Right hindlimb (tissue), 1 donor: ENCODE data around the gene C19orf12.
"Not testable (repeated sequence)": the region's sequence is repeated elsewhere in the genome, so short reads cannot be mapped to it uniquely, and the experiment has no call there.

ENCODE experiments used
- DNase-seq: peaks from one replicate; pipeline ENCODE4 v3.0.0-alpha.2; 2018

C19orf12 gene

GRCh38 chr19:29675120-29675649, 39.9 kb downstream of the C19orf12 start:
- DNase-seq: no peak

DNA sequence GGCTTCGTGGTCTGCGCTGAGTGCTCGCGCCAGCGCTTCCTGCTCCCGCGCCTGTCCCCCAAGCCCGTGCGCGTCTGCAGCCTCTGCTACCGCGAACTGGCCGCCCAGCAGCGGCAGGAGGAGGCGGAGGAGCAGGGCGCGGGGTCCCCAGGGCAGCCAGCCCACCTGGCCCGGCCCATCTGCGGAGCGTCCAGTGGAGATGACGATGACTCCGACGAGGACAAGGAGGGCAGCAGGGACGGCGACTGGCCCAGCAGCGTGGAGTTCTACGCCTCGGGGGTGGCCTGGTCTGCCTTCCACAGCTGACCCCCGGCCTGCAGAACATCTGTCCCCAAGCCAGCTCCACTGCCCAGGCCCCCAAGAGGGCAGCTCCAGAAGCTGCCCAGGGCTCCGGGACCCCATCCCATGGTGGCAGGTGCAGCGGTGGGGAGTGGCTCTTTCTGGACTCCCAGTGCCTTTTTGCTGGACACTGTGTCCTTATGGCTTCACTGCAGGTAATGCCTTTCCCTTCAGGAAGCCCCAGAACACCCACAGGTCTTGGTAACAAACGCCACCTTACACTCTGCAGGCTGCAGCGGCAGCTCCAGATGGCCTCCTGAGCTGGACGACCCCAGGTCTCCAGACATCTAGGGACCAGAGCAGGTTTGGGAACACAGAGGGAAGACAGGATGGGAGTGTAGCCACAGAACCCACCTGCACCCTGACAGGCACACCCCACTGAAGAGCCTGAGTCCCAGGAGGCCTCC, 40.5 kb downstream of the C19orf12 start:
- no peak for DNase-seq

GRCh38 chr19:29673451-29674371, 41.4 kb downstream of the C19orf12 start:
- no peak for DNase-seq

GRCh38 chr19:29672933-29673336, 42.1 kb downstream of the C19orf12 start:
- DNase-seq: no peak

GRCh38 chr19:29672319-29672932, 42.6 kb downstream of the C19orf12 start:
- no peak for DNase-seq

- DNase-seq: no peak
Measured at GRCh38 chr19:29671393-29672160, 43.5 kb downstream of the C19orf12 start.

- not testable (repeated sequence) for DNase-seq
Measured at GRCh38 chr19:29671026-29671392, 44.1 kb downstream of the C19orf12 start.

- DNase-seq: no peak
Measured at GRCh38 chr19:29670255-29670654, 44.8 kb downstream of the C19orf12 start.

DNA sequence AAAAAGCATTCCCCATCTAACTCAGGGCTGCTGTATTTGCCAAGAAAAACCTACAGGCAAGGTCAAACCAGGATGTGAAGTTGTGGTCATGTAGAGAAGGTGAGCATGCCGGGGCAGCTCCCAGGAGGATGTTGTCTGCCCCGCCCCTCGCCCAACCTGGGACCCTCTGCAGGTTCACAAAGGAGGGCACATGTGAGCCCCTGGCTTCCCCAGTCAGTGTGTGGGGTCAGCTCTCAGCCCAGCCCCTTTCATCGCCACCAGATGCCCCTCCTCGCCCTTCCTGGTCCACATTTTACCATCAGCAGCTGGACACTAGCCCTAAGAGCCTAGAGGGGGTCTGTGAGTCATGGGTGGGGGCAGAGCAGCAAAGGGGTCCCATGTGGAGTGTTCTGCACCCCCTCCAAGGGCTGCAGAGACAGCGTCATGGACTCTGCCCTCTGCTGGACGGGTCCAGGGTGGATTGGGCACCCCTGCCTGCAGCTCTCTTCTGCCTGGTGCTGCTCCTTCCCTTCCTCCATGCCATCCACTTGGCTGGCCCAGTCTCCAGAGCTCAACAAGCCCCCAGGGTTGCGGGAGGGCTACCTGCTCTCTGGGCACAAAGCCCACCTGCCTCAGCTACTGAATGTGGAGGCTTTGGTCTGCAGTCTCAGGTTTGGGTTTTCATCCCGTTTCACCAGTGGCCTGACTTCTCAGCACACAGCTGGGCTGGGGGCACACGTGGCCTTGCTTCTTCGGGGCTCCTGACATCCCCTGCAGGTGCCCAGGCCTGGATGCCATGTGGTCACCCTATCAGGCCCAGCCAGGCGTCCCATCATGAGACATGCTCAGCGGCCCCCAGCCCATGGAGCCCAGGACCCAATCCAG, 46.1 kb downstream of the C19orf12 start:
- no peak for DNase-seq

GRCh38 chr19:29667901-29668341, 47.1 kb downstream of the C19orf12 start:
- no peak for DNase-seq

DNA sequence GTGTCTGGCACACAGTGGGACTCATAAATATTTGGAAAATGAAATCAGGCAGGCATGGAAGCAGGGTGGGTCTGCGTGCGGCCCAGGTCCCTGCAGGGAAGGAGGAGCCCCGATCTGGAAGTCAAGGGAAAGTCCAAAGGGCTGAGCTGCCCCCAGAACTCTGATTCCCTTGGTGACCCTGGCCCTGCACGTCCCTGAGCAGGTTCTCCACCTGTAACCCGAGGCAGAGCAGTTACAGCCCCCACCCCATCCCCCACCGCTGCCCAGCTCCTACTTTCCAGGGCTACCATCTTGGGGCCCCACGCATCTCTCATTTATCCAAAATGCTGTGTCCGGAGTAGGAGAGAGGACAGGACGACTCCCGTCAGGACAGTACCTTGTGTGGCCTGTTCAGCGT, 47.7 kb downstream of the C19orf12 start:
- no peak for DNase-seq

DNA sequence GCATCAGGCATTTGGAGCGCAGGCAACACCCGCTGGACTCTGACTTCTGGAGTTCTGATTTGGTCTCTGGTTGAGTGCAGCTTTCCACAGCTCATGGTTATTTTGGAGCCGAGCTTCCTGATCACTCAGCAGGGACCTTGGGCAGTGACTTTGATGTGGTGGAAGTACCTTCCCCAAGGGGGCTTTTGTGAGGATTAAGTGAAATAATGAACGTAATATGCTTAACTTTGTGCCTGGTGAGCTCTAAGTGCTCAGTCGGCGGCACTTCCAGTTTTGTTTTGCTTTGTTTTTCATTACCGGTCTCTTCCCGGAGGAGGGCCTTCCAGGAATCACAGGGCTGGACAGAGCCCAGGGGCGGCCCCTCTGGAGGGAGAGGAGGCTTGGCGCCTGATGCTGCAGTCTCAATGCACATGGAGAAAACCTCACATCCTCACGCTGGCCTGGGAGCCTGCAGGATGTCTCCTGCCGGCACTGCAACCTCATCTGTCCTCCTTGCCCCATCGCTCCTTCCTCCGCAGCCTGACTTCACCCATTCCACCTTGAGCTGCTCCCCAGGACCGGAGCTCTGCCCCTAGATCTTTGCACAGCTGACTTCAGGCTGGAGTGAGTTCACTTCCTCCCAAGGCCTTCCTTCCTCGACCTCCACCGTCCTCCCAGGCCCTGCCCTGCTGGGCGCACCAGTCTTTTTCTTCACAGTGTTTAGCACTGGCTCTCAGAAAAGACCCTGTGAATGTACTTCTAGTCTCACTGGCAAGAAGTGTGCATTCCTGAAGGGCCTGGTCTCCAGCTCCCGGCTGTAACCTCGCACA, 48.3 kb downstream of the C19orf12 start:
- DNase-seq: peak; percentile 89

DNA sequence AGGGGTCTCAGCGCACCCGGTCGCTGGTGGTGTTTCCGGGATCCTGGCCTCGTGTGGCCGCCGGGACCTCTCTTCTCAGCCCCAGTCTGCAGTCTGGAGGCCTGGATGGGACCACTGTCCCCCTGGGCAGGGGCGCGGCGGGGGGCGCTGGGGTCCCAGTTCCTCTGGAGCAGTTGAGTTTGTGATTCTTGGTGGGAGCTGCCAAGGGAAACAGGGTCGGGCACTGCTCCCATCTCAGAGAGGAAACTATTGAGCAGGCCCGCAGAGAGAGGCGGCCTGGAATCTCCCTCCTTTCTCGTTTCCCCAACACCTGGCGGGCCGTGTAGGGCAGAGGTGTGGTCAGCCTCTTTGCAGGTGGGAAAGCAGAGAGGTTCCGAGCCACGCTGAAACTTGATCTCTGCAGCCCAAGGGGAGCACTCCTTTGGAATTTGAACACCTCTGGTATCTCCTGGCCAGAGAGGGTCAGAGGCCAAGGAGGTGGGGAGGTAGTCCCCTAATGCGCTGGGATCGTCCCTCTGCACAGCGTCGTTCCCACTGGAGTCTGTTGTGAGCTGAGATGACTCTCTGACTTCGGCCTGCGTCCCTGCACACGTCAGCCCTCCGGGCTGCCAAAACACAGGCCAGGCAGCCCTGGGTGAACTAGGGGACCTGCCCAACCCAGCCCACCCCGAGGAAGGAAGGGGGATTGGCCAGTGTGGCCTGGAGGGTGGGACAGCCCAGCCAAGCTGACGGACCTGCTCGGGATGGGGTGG, 49.1 kb downstream of the C19orf12 start:
- peak; percentile 73 for DNase-seq

DNA sequence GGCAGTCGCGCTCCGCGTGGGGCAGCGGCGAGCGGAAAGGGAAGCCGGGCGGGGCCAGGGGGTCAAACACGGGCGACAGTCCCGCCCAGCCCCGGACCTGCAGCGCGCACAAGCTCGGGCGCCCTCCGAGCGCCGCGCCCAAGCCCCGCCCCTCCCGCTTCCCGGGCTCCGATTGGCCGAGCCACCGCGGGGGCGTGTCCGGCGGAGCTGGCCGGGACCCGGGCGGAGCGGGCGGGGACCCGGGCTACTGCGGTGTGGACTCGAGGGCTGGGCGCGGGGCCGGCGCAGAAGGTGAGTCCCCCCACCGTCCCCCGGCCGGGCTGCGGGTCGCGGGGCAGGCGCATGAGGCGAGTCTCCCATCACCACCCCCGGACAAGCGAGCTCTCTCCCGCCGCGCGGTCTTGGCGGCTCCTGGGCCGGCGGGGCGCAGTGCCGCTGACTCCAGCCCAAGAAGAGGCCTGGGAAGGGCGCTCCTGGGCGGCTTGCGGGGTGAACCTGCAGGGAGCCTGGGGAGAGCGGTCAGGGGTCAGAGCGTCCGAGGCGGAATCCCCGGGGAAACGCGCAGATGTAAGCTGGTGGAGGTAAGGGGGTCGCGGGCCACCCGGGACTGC, 49.7 kb downstream of the C19orf12 start, which contains the start of gene PLEKHF1:
Gene PLEKHF1, plus strand, starts transcription at position 247 of the 611 bp plus-strand sequence. CDS start 8,379 bp downstream, outside the sequence.
- peak; percentile 90 for DNase-seq

GRCh38 chr19:29664753-29665214, 50.3 kb downstream of the C19orf12 start:
- no peak for DNase-seq

DNA sequence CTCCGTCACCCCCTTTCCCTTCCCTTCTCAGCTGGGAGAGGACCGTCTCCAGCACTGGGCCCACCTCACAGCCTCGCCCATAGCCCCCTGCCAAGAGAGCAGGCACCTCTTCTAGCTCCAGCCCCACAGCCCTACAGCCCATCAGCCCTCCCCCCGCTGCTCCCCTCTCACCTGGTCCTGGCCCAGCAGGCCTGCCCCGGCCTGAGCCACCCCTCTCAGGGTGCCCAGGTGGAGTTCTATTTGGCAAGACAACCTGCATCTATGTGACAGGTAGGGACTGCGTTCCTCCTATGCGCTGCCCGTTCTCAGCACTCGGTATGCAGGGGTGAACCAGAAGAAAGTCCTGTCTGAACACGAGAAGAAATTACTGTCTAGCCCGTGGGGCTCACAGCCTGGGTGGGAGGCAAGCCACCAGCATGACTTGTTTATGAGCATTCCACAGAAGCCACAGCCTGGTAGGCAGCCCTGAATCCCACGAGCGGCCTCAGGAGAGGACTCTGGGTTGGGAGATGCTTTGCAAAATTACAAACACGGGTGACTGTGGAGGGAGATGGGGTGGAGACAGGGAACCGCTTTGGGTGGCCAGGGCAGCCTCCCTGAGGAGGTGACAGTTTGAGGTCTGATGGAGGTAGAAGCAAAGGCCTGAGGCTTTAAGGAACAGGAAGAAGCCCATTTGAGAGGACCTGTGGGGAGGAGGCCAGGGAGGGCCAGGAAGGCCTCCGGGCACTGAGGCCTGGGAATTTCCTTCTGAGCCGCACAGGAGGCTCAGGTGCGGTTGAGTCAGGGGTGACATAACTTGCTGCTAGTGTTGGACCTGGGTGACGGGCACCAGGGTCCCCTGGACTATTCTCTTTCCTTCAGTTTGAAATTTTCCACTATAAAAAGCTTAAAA, 51.0 kb downstream of the C19orf12 start:
- no peak for DNase-seq

DNA sequence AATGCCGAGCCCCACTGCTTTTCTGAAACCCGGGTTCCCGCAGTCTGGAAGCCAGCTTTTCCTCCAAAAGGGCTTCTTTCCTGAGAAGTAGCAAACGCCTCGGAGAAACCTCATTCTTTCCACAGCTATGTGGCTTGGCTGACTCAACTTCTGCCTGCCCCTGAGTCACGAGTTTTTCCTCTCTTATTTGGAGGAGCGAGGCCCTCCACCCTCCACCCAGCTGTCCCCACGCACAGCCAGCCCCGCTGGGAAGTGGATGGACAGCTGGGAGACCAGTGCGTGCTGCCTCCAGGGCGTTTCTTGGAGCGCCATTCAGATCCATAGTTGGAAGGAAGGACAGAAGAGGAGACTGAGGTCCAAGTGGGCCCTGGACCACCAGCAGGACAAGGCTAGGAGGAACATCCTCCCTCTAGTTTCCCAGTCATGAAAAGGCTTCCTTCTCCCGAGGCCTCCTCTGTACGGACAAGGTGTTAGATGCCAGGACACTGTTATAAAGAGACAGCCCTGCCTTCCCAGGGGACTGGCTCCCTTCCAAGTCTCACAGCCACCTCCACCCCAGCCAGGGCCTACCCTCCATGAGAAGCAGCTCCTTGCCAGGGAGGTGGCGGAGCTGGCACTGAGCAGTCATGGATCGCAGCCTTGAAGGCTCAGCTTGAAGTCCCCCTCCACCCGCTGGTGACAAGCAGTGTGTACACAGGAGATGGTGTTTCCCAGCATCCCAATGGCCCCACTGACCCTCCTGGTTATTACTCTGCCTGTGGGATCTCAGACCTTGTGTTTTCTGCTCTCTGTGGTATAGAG, 52.3 kb downstream of the C19orf12 start:
- DNase-seq: peak; percentile 79
